ENCODE data around the gene ZNF598. TPM values are rescaled to one million over a fixed set of nuclear protein-coding genes. Genes with fewer than 3 reads are reported as not detected.
A peak's percentile ranks its signal among the peaks of the same experiment; 100 is the strongest.

ZNF598 gene
- total RNA-seq, 3 donors from 2014 or later, result 16.0 to 25.2 (median 22.2) TPM

- peaks cover 8 to 14% of the 10 kb centered on the region in 2 donors for H3K4me1 ChIP-seq
- H3K27me3 ChIP-seq, result peaks cover 0 to 18% of the 10 kb centered on the region in 2 donors
- TF ChIP-seq CTCF (IDR thresholded peaks at IDR 0.05) (no peak), POLR2AphosphoS5 (IDR thresholded peaks at IDR 0.05) (peak in 2 of 3 donors; percentile 33 to 34)
- H3K9me3 ChIP-seq, result no peaks in the 10 kb centered on the region
- intact Hi-C loops (cut with DNase I; ENCODE audit: low total_unique reads), result no loop called here
- DNase-seq (ENCODE audit: low spot score in 2 of 2), result peak in 1 of 2 donors; percentile 52
- no peaks in the 10 kb centered on the region for H3K36me3 ChIP-seq
- H3K27ac ChIP-seq, result peak within 1 kb of the TSS; percentile 70 to 79
- H3K4me3 ChIP-seq, result peak within 1 kb of the TSS; percentile 72 to 99 (median 85)
Measured at GRCh38 chr16:1983544-1984346, 25.9 kb downstream of the ZNF598 start, which contains the start of gene GFER. Gene GFER (plus strand): TSS chr16:1984193. CDS start chr16:1984219, 26 bp downstream.

- intact Hi-C loops (cut with DNase I; ENCODE audit: low total_unique reads), result no loop called here
- H3K27me3 ChIP-seq, result peaks cover 0 to 14% of the 10 kb centered on the region in 2 donors
- H3K27ac ChIP-seq, result peak overlapping the region; percentile 70 to 79
- DNase-seq (ENCODE audit: low spot score in 2 of 2), result no peak
- peaks cover 8 to 14% of the 10 kb centered on the region in 2 donors for H3K4me1 ChIP-seq
- TF ChIP-seq POLR2A (IDR thresholded peaks at IDR 0.05) (no peak), POLR2AphosphoS5 (IDR thresholded peaks at IDR 0.05) (no peak), CTCF (IDR thresholded peaks at IDR 0.05) (no peak)
- peaks cover 4% of the 10 kb centered on the region for H3K36me3 ChIP-seq
- no peaks in the 10 kb centered on the region for H3K9me3 ChIP-seq
- peak overlapping the region; percentile 72 to 99 (median 85) for H3K4me3 ChIP-seq
Measured at GRCh38 chr16:1982991-1983543, 26.6 kb downstream of the ZNF598 start.

- Histone ChIP-seq H3K36me3 (peaks cover 6% of the 10 kb centered on the region), H3K4me3 (no peak overlapping the region), H3K27me3 (peaks cover 0 to 14% of the 10 kb centered on the region in 2 donors), H3K27ac (peak overlapping the region in 1 of 2 donors; percentile 42), H3K4me1 (peaks cover 8 to 14% of the 10 kb centered on the region in 2 donors), H3K9me3 (no peaks in the 10 kb centered on the region)
- TF ChIP-seq POLR2AphosphoS5 (IDR thresholded peaks at IDR 0.05) (no peak), POLR2A (IDR thresholded peaks at IDR 0.05) (no peak), CTCF (IDR thresholded peaks at IDR 0.05) (no peak)
- intact Hi-C loops (cut with DNase I; ENCODE audit: low total_unique reads), result no loop called here
- DNase-seq (ENCODE audit: low spot score in 2 of 2), result peak in 1 of 2 donors; percentile 78
Measured at GRCh38 chr16:1982013-1982433, 27.6 kb downstream of the ZNF598 start.

GRCh38 chr16:1981398-1981836 is 28.2 kb downstream of the ZNF598 start, which contains the start of gene NOXO1:
Gene NOXO1 (minus strand): TSS chr16:1981469. CDS start chr16:1981179, 290 bp downstream.
- peaks cover 0 to 14% of the 10 kb centered on the region in 2 donors for H3K27me3 ChIP-seq
- no peaks in the 10 kb centered on the region for H3K9me3 ChIP-seq
- no peak for DNase-seq (ENCODE audit: low spot score in 2 of 2)
- peaks cover 6% of the 10 kb centered on the region for H3K36me3 ChIP-seq
- H3K4me3 ChIP-seq, result peak within 1 kb of the TSS in 1 of 3 donors; percentile 60
- TF ChIP-seq POLR2A (IDR thresholded peaks at IDR 0.05) (no peak), POLR2AphosphoS5 (IDR thresholded peaks at IDR 0.05) (no peak), CTCF (IDR thresholded peaks at IDR 0.05) (no peak)
- peaks cover 8 to 14% of the 10 kb centered on the region in 2 donors for H3K4me1 ChIP-seq
- H3K27ac ChIP-seq, result peak within 1 kb of the TSS in 1 of 2 donors; percentile 42
- intact Hi-C loops (cut with DNase I; ENCODE audit: low total_unique reads), result no loop called here

GRCh38 chr16:1980770-1981087 is 28.9 kb downstream of the ZNF598 start:
- TF ChIP-seq POLR2A (IDR thresholded peaks at IDR 0.05) (no peak), POLR2AphosphoS5 (IDR thresholded peaks at IDR 0.05) (no peak), CTCF (IDR thresholded peaks at IDR 0.05) (no peak)
- H3K4me1 ChIP-seq, result peaks cover 8 to 14% of the 10 kb centered on the region in 2 donors
- H3K4me3 ChIP-seq, result no peak overlapping the region
- H3K27me3 ChIP-seq, result peaks cover 0 to 14% of the 10 kb centered on the region in 2 donors
- peaks cover 6% of the 10 kb centered on the region for H3K36me3 ChIP-seq
- intact Hi-C loops (cut with DNase I; ENCODE audit: low total_unique reads), result no loop called here
- H3K27ac ChIP-seq, result no peak overlapping the region
- no peaks in the 10 kb centered on the region for H3K9me3 ChIP-seq
- DNase-seq (ENCODE audit: low spot score in 2 of 2), result no peak

Data from breast epithelium (tissue), 4 donors.